Fibroblast of villous mesenchyme (primary cell): ENCODE measurements around the gene E2F3. TPM values are rescaled to one million over a fixed set of nuclear protein-coding genes. Genes with fewer than 3 reads are reported as not detected.

ENCODE experiments used
- DNase-seq: peaks from one replicate; pipeline ENCODE4 v3.0.0-alpha.2; 2010; ENCODE audit warnings: low read depth
- H3K4me3 ChIP-seq: 2 replicates; pipeline ENCODE4 v1.5.1; 2011; ENCODE audit warnings: low read depth, mild to moderate bottlenecking, low read length
- CTCF ChIP-seq: IDR thresholded peaks from 2 replicates; pipeline ENCODE4 v1.5.1; 2012; ENCODE audit warnings: low read depth, mild to moderate bottlenecking, low read length; ENCODE audit not compliant: insufficient read depth
- total RNA-seq: library from RNA; depleted of rRNA; stranded (reverse); fragments of >200 nt; gene quantifications from 2 replicates; pipeline ENCODE4 v1.2.3, GENCODE V29; 2012

Gene E2F3
- total RNA-seq, 1 donor, result 13.0 TPM

- peak; percentile 54 for DNase-seq
- TF ChIP-seq CTCF, result peak; percentile 48
- H3K4me3 ChIP-seq, result peak overlapping the region; percentile 76
Measured at GRCh38 chr6:20400456-20401204, 1.0 kb upstream of the E2F3 start.

GRCh38 chr6:20402092-20402341 lies 338 bp downstream of the E2F3 start:
- TF ChIP-seq CTCF, result no peak
- peak overlapping the region; percentile 78 for H3K4me3 ChIP-seq
- DNase-seq, result no peak

GRCh38 chr6:20402342-20403069 lies 827 bp downstream of the E2F3 start:
- H3K4me3 ChIP-seq, result peak overlapping the region; percentile 78
- no peak for TF ChIP-seq CTCF
- DNase-seq, result peak; percentile 28

GRCh38 chr6:20403070-20403765 lies 1.5 kb downstream of the E2F3 start:
- peak overlapping the region; percentile 78 for H3K4me3 ChIP-seq
- DNase-seq, result peak; percentile 89
- no peak for TF ChIP-seq CTCF

- no peak for TF ChIP-seq CTCF
- peak; percentile 64 for DNase-seq
Measured at GRCh38 chr6:20403766-20404640, 2.3 kb downstream of the E2F3 start.

GRCh38 chr6:20404641-20405032 lies 3.0 kb downstream of the E2F3 start:
- TF ChIP-seq CTCF, result peak; percentile 78
- DNase-seq, result peak; percentile 84
- H3K4me3 ChIP-seq, result peak overlapping the region; percentile 78

More at GRCh38 chr6:20403766-20404640, 2.3 kb downstream of the E2F3 start:
- peak overlapping the region; percentile 78 for H3K4me3 ChIP-seq
